Endodermal cell (in vitro differentiated cells): Measurements from ENCODE around the gene LRRC45. TPM values are rescaled to one million over a fixed set of nuclear protein-coding genes. Genes with fewer than 3 reads are reported as not detected.

Experiments
- DNase-seq: peaks from one replicate; pipeline ENCODE4 v3.0.0-alpha.2; 2017
- H3K27ac ChIP-seq: 2 replicates; pipeline ENCODE4 v1.5.1; 2013; ENCODE audit warnings: mild to moderate bottlenecking, low read depth, low read length, moderate library complexity
- H3K27me3 ChIP-seq: 2 replicates; pipeline ENCODE4 v1.6.1; 2013; ENCODE audit warnings: mild to moderate bottlenecking, low read length, moderate library complexity; ENCODE audit not compliant: insufficient read depth, control insufficient read depth, poor library complexity, severe bottlenecking
- H3K36me3 ChIP-seq: 2 replicates; pipeline ENCODE4 v1.7.0; 2013; ENCODE audit warnings: mild to moderate bottlenecking, low read length, moderate library complexity; ENCODE audit not compliant: control insufficient read depth, insufficient read depth
- H3K4me1 ChIP-seq: one replicate; pipeline ENCODE4 v1.7.0; 2013; ENCODE audit warnings: low read length; ENCODE audit not compliant: control insufficient read depth, insufficient read depth
- H3K4me3 ChIP-seq: 2 replicates; pipeline ENCODE4 v1.5.1; 2013; ENCODE audit warnings: mild to moderate bottlenecking, low read length, moderate library complexity
- H3K9ac ChIP-seq: 2 replicates; pipeline ENCODE4 v1.6.1; 2013; ENCODE audit warnings: mild to moderate bottlenecking, low read length, moderate library complexity; ENCODE audit not compliant: poor library complexity, severe bottlenecking; ENCODE audit errors: extremely low read depth
- H3K9me3 ChIP-seq: 2 replicates; pipeline ENCODE4 v1.6.1; 2013; ENCODE audit warnings: mild to moderate bottlenecking, low read length, moderate library complexity; ENCODE audit not compliant: control insufficient read depth
- H3K27ac Mint-ChIP-seq: 2 replicates; pipeline ENCODE4 v1.8.0; 2020; ENCODE audit warnings: mixed read lengths
- H3K27me3 Mint-ChIP-seq: 2 replicates; pipeline ENCODE4 v1.8.0; 2021; ENCODE audit warnings: mild to moderate bottlenecking, mixed read lengths; ENCODE audit not compliant: insufficient read depth
- H3K36me3 Mint-ChIP-seq: 2 replicates; pipeline ENCODE4 v1.8.0; 2020; ENCODE audit warnings: low read depth, mixed read lengths
- H3K4me1 Mint-ChIP-seq: 2 replicates; pipeline ENCODE4 v1.8.0; 2020; ENCODE audit warnings: mixed read lengths
- H3K4me3 Mint-ChIP-seq: 2 replicates; pipeline ENCODE4 v1.8.0; 2020; ENCODE audit warnings: mild to moderate bottlenecking, moderate library complexity, mixed read lengths
- H3K9me3 Mint-ChIP-seq: 2 replicates; pipeline ENCODE4 v1.8.0; 2020; ENCODE audit warnings: mild to moderate bottlenecking, mixed read lengths
- WGBS, 2 experiments: methylation state at CpG; one replicate each; pipeline versions ENCODE4 v1.1.5 to v1.1.7; 2013; ENCODE audit warnings: missing lambda C conversion rate in 2 of 2, mixed read lengths in 1 of 2; ENCODE audit not compliant: insufficient coverage in 1 of 2, insufficient read length in 1 of 2; 5-methylcytosine and 5-hydroxymethylcytosine counted together
- total RNA-seq, 2 donors: library from RNA; stranded (reverse); fragmentation: NEBNext Ultra II Directional in 1 of 2; extraction: Animal tissue kit (Norgen Biotek cat#: 25700) in 1 of 2; gene quantifications; 2 replicates in 1 of 2; 3 replicates in 1 of 2; pipeline ENCODE4 v1.2.1, GENCODE V29; 2021
- TF ChIP-seq, protein P1 (sequence below): fragments of 200-600 bp; sonication (generic); conservative IDR thresholded peaks from 2 replicates; pipeline ENCODE4 v1.5.0; 2021; ENCODE audit warnings: antibody characterized with exemption, mild to moderate bottlenecking

LRRC45 gene
- total RNA-seq, 2 donors from 2014 or later, result 35.1 to 38.9 TPM

- H3K4me1 Mint-ChIP-seq, result no peaks in the 10 kb centered on the region
- H3K36me3 ChIP-seq, result no peaks in the 10 kb centered on the region
- H3K4me3 ChIP-seq, result no peak overlapping the region
- peaks cover 15% of the 10 kb centered on the region for H3K36me3 Mint-ChIP-seq
- no peaks in the 10 kb centered on the region for H3K27me3 Mint-ChIP-seq
- no peak overlapping the region for H3K27ac Mint-ChIP-seq
- WGBS, 2 experiments, result 92 to 94% methylated on average over 6 to 16 of the region's 16 CpGs
- no peaks in the 10 kb centered on the region for H3K9me3 Mint-ChIP-seq
- no peaks in the 10 kb centered on the region for H3K4me1 ChIP-seq
- no peaks in the 10 kb centered on the region for H3K9me3 ChIP-seq
- TF ChIP-seq, protein P1, sequence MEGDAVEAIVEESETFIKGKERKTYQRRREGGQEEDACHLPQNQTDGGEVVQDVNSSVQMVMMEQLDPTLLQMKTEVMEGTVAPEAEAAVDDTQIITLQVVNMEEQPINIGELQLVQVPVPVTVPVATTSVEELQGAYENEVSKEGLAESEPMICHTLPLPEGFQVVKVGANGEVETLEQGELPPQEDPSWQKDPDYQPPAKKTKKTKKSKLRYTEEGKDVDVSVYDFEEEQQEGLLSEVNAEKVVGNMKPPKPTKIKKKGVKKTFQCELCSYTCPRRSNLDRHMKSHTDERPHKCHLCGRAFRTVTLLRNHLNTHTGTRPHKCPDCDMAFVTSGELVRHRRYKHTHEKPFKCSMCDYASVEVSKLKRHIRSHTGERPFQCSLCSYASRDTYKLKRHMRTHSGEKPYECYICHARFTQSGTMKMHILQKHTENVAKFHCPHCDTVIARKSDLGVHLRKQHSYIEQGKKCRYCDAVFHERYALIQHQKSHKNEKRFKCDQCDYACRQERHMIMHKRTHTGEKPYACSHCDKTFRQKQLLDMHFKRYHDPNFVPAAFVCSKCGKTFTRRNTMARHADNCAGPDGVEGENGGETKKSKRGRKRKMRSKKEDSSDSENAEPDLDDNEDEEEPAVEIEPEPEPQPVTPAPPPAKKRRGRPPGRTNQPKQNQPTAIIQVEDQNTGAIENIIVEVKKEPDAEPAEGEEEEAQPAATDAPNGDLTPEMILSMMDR, result no peak
- H3K27me3 ChIP-seq, result no peaks in the 10 kb centered on the region
- H3K27ac ChIP-seq, result no peak overlapping the region
- H3K9ac ChIP-seq, result no peak overlapping the region
- H3K4me3 Mint-ChIP-seq, result no peak overlapping the region
- DNase-seq, result no peak
These were observed 6.3 kb downstream of the LRRC45 start for GRCh38 chr17:82029391-82029790.

DNA sequence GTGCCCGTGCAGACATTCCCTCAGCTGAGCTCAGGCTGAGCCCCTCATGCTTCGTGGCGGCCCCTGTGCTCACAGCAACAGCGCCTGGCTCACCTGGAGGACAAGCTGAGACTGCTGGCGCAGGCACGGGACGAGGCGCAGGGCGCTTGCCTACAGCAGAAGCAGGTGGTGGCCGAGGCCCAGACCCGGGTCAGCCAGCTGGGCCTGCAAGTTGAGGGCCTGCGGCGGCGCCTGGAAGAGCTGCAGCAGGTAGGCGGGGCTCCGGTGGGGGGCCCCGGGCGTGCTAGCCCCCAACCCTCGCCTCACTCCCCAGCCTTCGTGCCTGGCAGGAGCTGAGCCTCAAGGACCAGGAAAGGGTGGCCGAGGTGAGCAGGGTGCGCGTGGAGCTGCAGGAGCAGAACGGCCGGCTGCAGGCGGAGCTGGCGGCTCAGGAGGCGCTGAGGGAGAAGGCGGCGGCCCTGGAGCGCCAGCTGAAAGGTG is 6.9 kb downstream of the LRRC45 start:
- Histone ChIP-seq H3K27me3 (no peaks in the 10 kb centered on the region), H3K4me3 (no peak overlapping the region), H3K9ac (no peak overlapping the region), H3K4me1 (no peaks in the 10 kb centered on the region), H3K27ac (no peak overlapping the region), H3K9me3 (no peaks in the 10 kb centered on the region), H3K36me3 (no peaks in the 10 kb centered on the region)
- Mint-ChIP-seq H3K9me3 (no peaks in the 10 kb centered on the region), H3K27me3 (no peaks in the 10 kb centered on the region), H3K4me3 (peak overlapping the region; percentile 55), H3K4me1 (no peaks in the 10 kb centered on the region), H3K36me3 (peaks cover 15% of the 10 kb centered on the region), H3K27ac (no peak overlapping the region)
- WGBS, 2 experiments, result 73 to 88% methylated on average over 16 to 31 of the region's 31 CpGs
- TF ChIP-seq, protein P1, result no peak
- DNase-seq, result no peak

DNA sequence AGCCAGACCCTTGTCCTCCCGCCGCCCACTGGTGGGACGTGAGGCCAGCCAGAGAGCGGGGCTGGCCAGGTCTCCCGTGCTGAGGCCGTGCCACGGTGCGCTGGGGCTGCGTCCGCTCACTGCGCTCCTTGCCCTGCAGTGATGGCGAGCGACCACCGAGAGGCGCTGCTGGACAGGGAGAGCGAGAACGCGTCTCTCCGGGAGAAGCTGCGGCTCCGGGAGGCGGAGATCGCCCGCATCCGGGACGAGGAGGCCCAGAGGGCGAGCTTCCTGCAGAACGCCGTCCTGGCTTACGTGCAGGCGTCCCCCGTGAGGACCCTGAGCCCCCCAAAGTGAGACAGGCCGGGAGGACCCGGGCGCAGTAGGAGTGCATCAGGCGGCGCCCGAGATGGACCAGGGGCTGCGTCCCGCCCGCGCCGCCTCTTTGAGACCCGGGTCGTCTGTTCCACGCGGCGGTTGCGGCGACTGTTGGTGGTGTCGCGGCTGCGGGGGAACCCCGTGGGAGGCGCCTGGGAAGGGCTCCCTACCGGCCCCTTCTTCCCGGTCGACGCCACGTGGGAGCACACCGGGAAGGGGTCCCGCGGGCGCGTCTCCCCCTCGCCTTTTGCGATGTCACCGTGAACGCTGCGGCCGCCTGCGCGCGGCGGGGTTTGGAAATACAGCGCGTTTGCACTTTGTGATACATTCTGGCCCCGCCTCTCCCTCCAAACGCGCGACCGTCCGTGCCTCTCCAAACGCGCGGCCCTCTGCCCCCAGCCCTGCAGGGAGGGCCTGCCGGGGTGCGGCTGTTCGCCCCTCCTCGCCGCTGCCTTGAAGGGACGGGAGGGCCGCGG is 7.6 kb downstream of the LRRC45 start:
- H3K27me3 Mint-ChIP-seq, result no peaks in the 10 kb centered on the region
- TF ChIP-seq, protein P1, result peak; percentile 86
- whole genome bisulfite sequencing, 2 experiments, result 2 to 3% methylated on average over 38 to 94 of the region's 94 CpGs
- DNase-seq, result peak; percentile 99
- H3K9me3 ChIP-seq, result no peaks in the 10 kb centered on the region
- no peak overlapping the region for H3K9ac ChIP-seq
- H3K27ac ChIP-seq, result no peak overlapping the region
- no peaks in the 10 kb centered on the region for H3K36me3 ChIP-seq
- peak overlapping the region; percentile 73 for H3K4me3 ChIP-seq
- no peaks in the 10 kb centered on the region for H3K27me3 ChIP-seq
- peak overlapping the region; percentile 55 for H3K4me3 Mint-ChIP-seq
- H3K9me3 Mint-ChIP-seq, result no peaks in the 10 kb centered on the region
- H3K27ac Mint-ChIP-seq, result no peak overlapping the region
- H3K4me1 Mint-ChIP-seq, result no peaks in the 10 kb centered on the region
- H3K36me3 Mint-ChIP-seq, result peaks cover 13% of the 10 kb centered on the region
- no peaks in the 10 kb centered on the region for H3K4me1 ChIP-seq
